Peyer's patch (tissue), 4 donors: ENCODE measurements around the gene NUDT16L1. TPM values are rescaled to one million over a fixed set of nuclear protein-coding genes. Genes with fewer than 3 reads are reported as not detected.

Experiments
- small RNA-seq, 2 donors: library from RNA; depleted of rRNA; stranded (forward); fragments of <200 nt; gene quantifications; one replicate each; pipeline ENCODE3, GENCODE V24; 2016
- total RNA-seq, 4 donors: library from RNA; depleted of rRNA; stranded (reverse); fragments of >200 nt; gene quantifications; one replicate each; pipeline ENCODE4 v1.1.0, GENCODE V29; 2016

Gene NUDT16L1
- total RNA-seq, 4 donors from 2014 or later, result 19.0 to 53.6 (median 40.1) TPM

Small RNA genes within 50 kb of the gene (small RNA-seq; reads per million reads assigned to genes)
- gene MIR6769A, result 0 reads per million in 2 donors

Other genes starting within 250 kb of the NUDT16L1 start
- gene NMRAL1, start 218.9 kb upstream of the NUDT16L1 start, total RNA-seq, result 10 to 100 TPM; 41.5 to 74.5 (median 58.1) TPM
- 10 to 100 TPM; 37.1 to 64.8 (median 61.1) TPM for gene HMOX2, start 217.2 kb upstream of the NUDT16L1 start, total RNA-seq
- gene CDIP1, start 154.8 kb upstream of the NUDT16L1 start, total RNA-seq, result 10 to 100 TPM; 21.5 to 45.0 (median 39.0) TPM
- not detected for gene C16orf96, start 137.2 kb upstream of the NUDT16L1 start, total RNA-seq
- gene UBALD1, start 78.7 kb upstream of the NUDT16L1 start, total RNA-seq, result 10 to 100 TPM; 11.6 to 25.1 (median 18.1) TPM
- gene MGRN1, start 68.7 kb upstream of the NUDT16L1 start, total RNA-seq, result 100 to 1,000 TPM in 2 of 4 donors, 10 to 100 TPM in 2; 74.1 to 147 (median 93.8) TPM
- 10 to 100 TPM; 20.8 to 42.9 (median 36.6) TPM for gene ANKS3, start 40.7 kb downstream of the NUDT16L1 start, total RNA-seq
- not detected for gene DNAAF8, start 41.0 kb downstream of the NUDT16L1 start, total RNA-seq
- 10 to 100 TPM in 3 of 4 donors, 1 to 10 TPM in 1; 4.1 to 24.8 (median 14.5) TPM for gene ZNF500, start 73.6 kb downstream of the NUDT16L1 start, total RNA-seq
- not detected for gene SEPTIN12, start 94.8 kb downstream of the NUDT16L1 start, total RNA-seq
- gene SMIM22, start 101.8 kb downstream of the NUDT16L1 start, total RNA-seq, result 100 to 1,000 TPM in 3 of 4 donors, 10 to 100 TPM in 1; 90.0 to 306 (median 238) TPM
- 10 to 100 TPM; 26.3 to 50.1 (median 38.0) TPM for gene ROGDI, start 109.1 kb downstream of the NUDT16L1 start, total RNA-seq
- 100 to 1,000 TPM in 1 of 4 donors, 10 to 100 TPM in 3; 57.5 to 168 (median 66.9) TPM for gene GLYR1, start 153.7 kb downstream of the NUDT16L1 start, total RNA-seq
- 100 to 1,000 TPM in 1 of 4 donors, 10 to 100 TPM in 3; 56.0 to 119 (median 62.2) TPM for gene UBN1, start 153.9 kb downstream of the NUDT16L1 start, total RNA-seq
- gene PPL, start 243.6 kb downstream of the NUDT16L1 start, total RNA-seq, result 10 to 100 TPM; 28.7 to 84.2 (median 53.0) TPM